Keratinocyte (primary cell): ENCODE results near the gene C11orf24. TPM values are rescaled to one million over a fixed set of nuclear protein-coding genes. Genes with fewer than 3 reads are reported as not detected.

Experiments
- DNase-seq: peaks from one replicate; pipeline ENCODE4 v3.0.0-alpha.2; 2011; ENCODE audit warnings: low read depth, missing footprints, low spot score
- FAIRE-seq: peaks from 2 replicates; lab custom pipeline; 2011; peaks lifted over from hg19 to GRCh38; lab: Jason Lieb, UNC
- H2AFZ ChIP-seq: 2 replicates; pipeline ENCODE4 v1.6.0; 2012; ENCODE audit warnings: low read length, control low read depth, inconsistent platforms; ENCODE audit not compliant: control insufficient read depth
- H3K27ac ChIP-seq: 2 replicates; pipeline ENCODE4 v1.5.1; 2011; ENCODE audit warnings: low read length; ENCODE audit not compliant: control insufficient read depth, insufficient read depth
- H3K27me3 ChIP-seq: 3 replicates; pipeline ENCODE4 v1.6.0; 2011; ENCODE audit warnings: low read length; ENCODE audit not compliant: control insufficient read depth, insufficient read depth; ENCODE audit errors: extremely low read depth
- H3K36me3 ChIP-seq, 2 experiments: 2 replicates in 1 of 2; 3 replicates in 1 of 2; pipeline ENCODE4 v1.5.1; 2011; ENCODE audit warnings: low read length in 2 of 2, mild to moderate bottlenecking in 1 of 2; ENCODE audit not compliant: control insufficient read depth in 2 of 2, insufficient read depth in 2 of 2; ENCODE audit errors: extremely low read depth in 1 of 2
- H3K4me1 ChIP-seq: 3 replicates; pipeline ENCODE4 v1.5.1; 2011; ENCODE audit warnings: low read length; ENCODE audit not compliant: control insufficient read depth, insufficient read depth; ENCODE audit errors: extremely low read depth
- H3K4me2 ChIP-seq: 3 replicates; pipeline ENCODE4 v1.6.0; 2011; ENCODE audit warnings: low read depth, low read length; ENCODE audit not compliant: control insufficient read depth, insufficient read depth; ENCODE audit errors: extremely low read depth
- H3K4me3 ChIP-seq, 3 experiments: fragments of 200-600 bp in 1 of 3; sonication (generic) in 1 of 3; 2 replicates in 2 of 3; 3 replicates in 1 of 3; pipeline ENCODE4 v1.5.1; 2011 to 2016; ENCODE audit warnings: low read length in 3 of 3, mild to moderate bottlenecking in 3 of 3, control low read depth in 2 of 3, inconsistent platforms in 1 of 3, low read depth in 1 of 3, mixed read lengths in 1 of 3, mixed run types in 1 of 3, moderate library complexity in 1 of 3; ENCODE audit not compliant: control insufficient read depth in 2 of 3, insufficient read depth in 2 of 3; ENCODE audit errors: extremely low read depth in 1 of 3
- H3K79me2 ChIP-seq: 2 replicates; pipeline ENCODE4 v1.6.0; 2012; ENCODE audit warnings: low read length; ENCODE audit not compliant: control insufficient read depth, insufficient read depth
- H3K9ac ChIP-seq: 3 replicates; pipeline ENCODE4 v1.6.0; 2011; ENCODE audit warnings: low read length; ENCODE audit not compliant: control insufficient read depth, insufficient read depth; ENCODE audit errors: extremely low read depth
- H3K9me1 ChIP-seq: 3 replicates; pipeline ENCODE4 v1.6.0; 2011; ENCODE audit warnings: low read length; ENCODE audit not compliant: control insufficient read depth, insufficient read depth; ENCODE audit errors: extremely low read depth
- H3K9me3 ChIP-seq: 2 replicates; pipeline ENCODE4 v1.5.1; 2012; ENCODE audit warnings: low read depth, low read length; ENCODE audit not compliant: control insufficient read depth
- H4K20me1 ChIP-seq: 3 replicates; pipeline ENCODE4 v1.6.0; 2011; ENCODE audit warnings: low read length; ENCODE audit not compliant: control insufficient read depth, insufficient read depth; ENCODE audit errors: extremely low read depth
- EZH2 ChIP-seq: IDR thresholded peaks from one replicate; pipeline ENCODE4 v1.6.1; 2012; ENCODE audit warnings: inconsistent platforms, mild to moderate bottlenecking, low read length, moderate library complexity
- dilution Hi-C: fragments of 300-500 bp; cut with MboI; formaldehyde crosslinking; loops from one replicate; pipeline ENCODE4 v1.7.0; 2020; ENCODE audit warnings: low sequenced_read_pairs; ENCODE audit not compliant: extremely low pct_ligation_motif_present
- polyA minus RNA-seq, 3 experiments: library from RNA; depleted of rRNA, polyadenylated mRNA; stranded (reverse); fragments of >200 nt; gene quantifications; 1 replicate in 1 of 3; 2 replicates in 1 of 3; 3 replicates in 1 of 3; pipeline ENCODE4 v1.2.3, GENCODE V29; 2011
- polyA plus RNA-seq, 5 experiments: library from polyadenylated mRNA; depleted of rRNA in 3 of 5; stranded (reverse) in 3 of 5; stranded (forward) in 1 of 5; unstranded in 1 of 5; fragments of >200 nt; gene quantifications; 1 replicate in 1 of 5; 2 replicates in 3 of 5; 3 replicates in 1 of 5; pipeline versions ENCODE4 v1.2.1 to v1.2.3, GENCODE V29; 2011 to 2012; ENCODE audit warnings: missing spikeins in 2 of 5, low read depth in 1 of 5, low replicate concordance in 1 of 5
- TF ChIP-seq, protein P1 (sequence below), 3 experiments: IDR thresholded peaks in 1 of 3; conservative IDR thresholded peaks in 1 of 3; optimal IDR thresholded peaks in 1 of 3; 2 replicates in 2 of 3; 3 replicates in 1 of 3; pipeline versions ENCODE3 to v1.5.1; 2011; ENCODE audit warnings: low read length in 3 of 3, mild to moderate bottlenecking in 3 of 3, moderate library complexity in 2 of 3, control low read depth in 1 of 3, inconsistent platforms in 1 of 3; ENCODE audit not compliant: insufficient read depth in 2 of 3; ENCODE audit errors: extremely low read depth in 1 of 3

C11orf24 gene
- 28.4 to 32.8 TPM (median 32.2 TPM) in 3 replicates for polyA plus RNA-seq
- polyA plus RNA-seq (2011; ENCODE audit: low read depth), result 16.8 TPM
- polyA plus RNA-seq (2011; cell fraction: cytosol; rRNA removed), result 32.0 and 57.2 TPM in 2 replicates
- polyA plus RNA-seq (2011; cell fraction: nucleus; rRNA removed), result 41.0 and 60.0 TPM in 2 replicates
- polyA plus RNA-seq (2012; ENCODE audit: low replicate concordance), result 20.5 and 46.5 TPM in 2 replicates
- polyA minus RNA-seq, result 33.7 to 96.8 TPM (median 35.7 TPM) in 3 replicates
- polyA minus RNA-seq (2011; cell fraction: cytosol; rRNA and poly(A)+ RNA removed), result 64.5 TPM
- polyA minus RNA-seq (2011; cell fraction: nucleus; rRNA and poly(A)+ RNA removed), result 39.7 and 43.0 TPM in 2 replicates

DNA sequence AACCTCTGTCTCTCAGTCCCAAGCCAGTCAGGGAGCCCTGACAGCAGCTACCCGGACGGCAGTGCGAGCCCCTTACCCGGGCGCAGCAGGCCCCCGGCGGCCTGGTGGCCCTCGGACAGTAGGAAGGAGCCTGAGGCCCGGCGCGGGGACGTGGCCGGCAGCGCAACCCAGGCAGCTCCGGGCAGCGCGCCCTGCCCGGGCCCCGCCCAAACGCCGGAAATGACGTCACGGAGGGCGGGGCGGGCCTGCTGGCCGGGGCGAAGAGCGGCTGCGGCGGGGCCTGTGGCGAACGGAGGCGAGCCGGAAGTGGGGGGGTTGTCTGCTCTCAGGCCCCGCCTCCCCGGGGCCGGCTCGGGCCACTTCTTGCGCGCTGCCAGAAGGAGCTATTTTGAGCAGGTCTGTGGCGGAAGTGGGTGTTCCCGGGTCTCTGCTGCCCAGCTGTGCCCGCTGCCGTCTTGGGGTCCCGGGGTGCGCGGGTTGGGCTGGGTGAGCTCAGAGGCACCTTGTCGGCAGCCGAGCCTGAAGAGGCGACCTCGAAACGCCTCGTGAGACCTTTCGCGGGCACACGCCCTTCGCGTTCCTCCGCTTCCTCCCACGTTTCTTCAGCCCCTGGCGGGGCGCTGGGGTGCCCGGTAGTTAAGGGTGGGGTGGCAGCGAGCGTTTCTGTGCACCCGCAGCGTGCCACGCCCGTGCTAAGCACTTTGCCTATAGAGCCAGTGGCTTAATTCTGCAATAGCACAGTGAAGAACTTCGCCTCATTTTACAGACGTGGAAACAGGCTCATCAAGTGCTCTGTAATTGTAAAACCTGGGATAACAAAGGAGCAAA lies at the start of gene C11orf24:
Gene C11orf24, minus strand, starts transcription at position 193 of the 828 bp plus-strand sequence. CDS start 8,206 bp downstream, outside the sequence.
- no peak for FAIRE-seq
- Histone ChIP-seq H3K79me2 (peaks cover 29% of the 10 kb centered on the region), H3K27ac (peak within 1 kb of the TSS; percentile 91), H2AFZ (peak within 1 kb of the TSS; percentile 75), H3K9me1 (peaks cover 4% of the 10 kb centered on the region), H3K36me3 (peaks cover 13 to 23% of the 10 kb centered on the region in 2 experiments), H3K9me3 (no peaks in the 10 kb centered on the region), H3K4me1 (peaks cover 36% of the 10 kb centered on the region), H4K20me1 (no peaks in the 10 kb centered on the region), H3K4me3 (peak within 1 kb of the TSS; percentile 73 to 90 (median 89)), H3K27me3 (no peaks in the 10 kb centered on the region), H3K9ac (peak within 1 kb of the TSS; percentile 96), H3K4me2 (peak within 1 kb of the TSS; percentile 76)
- dilution Hi-C loops, result no loop called here
- TF ChIP-seq, protein P1, sequence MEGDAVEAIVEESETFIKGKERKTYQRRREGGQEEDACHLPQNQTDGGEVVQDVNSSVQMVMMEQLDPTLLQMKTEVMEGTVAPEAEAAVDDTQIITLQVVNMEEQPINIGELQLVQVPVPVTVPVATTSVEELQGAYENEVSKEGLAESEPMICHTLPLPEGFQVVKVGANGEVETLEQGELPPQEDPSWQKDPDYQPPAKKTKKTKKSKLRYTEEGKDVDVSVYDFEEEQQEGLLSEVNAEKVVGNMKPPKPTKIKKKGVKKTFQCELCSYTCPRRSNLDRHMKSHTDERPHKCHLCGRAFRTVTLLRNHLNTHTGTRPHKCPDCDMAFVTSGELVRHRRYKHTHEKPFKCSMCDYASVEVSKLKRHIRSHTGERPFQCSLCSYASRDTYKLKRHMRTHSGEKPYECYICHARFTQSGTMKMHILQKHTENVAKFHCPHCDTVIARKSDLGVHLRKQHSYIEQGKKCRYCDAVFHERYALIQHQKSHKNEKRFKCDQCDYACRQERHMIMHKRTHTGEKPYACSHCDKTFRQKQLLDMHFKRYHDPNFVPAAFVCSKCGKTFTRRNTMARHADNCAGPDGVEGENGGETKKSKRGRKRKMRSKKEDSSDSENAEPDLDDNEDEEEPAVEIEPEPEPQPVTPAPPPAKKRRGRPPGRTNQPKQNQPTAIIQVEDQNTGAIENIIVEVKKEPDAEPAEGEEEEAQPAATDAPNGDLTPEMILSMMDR (optimal IDR thresholded peaks at IDR 0.05 in 1 of 3, IDR thresholded peaks at IDR 0.05 in 1 of 3, conservative IDR thresholded peaks at IDR 0.05 in 1 of 3; ENCODE audit: extremely low read depth in 1 of 3, insufficient read depth in 2 of 3, low read length in 3 of 3), result peak in 1 of 3 experiments; percentile 3
- TF ChIP-seq EZH2, result no peak
- peak; percentile 79 for DNase-seq

DNA sequence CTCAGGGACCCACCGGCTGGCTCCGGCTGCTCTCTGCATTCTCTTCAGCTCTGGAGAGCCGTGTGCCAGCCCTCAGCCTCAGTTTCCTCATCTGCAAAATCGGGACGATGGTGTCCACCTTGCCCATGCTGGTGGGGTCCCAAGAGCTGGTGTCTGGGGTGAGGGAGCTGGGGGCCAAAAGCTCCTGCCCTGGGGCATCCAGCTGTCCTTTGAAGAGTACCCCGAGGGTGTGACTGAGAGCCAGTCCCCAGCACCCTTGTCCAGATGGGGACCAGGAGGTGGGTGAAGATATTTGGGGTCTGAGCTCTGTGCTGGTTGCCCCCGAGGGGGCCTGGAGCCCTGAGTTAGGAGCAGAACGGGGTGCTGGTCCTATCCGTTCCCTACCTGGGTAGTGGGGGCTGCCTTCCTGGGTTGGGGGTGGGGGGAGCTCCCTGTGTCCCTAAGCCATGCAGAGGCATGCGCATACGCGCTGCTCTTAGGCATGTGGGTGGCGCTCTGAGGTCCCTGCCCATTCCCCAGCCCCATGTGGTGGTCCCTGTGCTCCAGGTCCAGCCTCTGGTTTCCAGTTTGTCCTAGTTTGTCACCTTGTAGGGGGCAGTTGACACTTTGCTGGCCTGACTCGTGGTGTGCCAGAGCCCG lies 45.5 kb upstream of the C11orf24 start:
- no peak for DNase-seq
- Histone ChIP-seq H3K27me3 (no peaks in the 10 kb centered on the region), H3K4me1 (peaks cover 41% of the 10 kb centered on the region), H3K4me2 (no peak overlapping the region), H2AFZ (no peak overlapping the region), H3K27ac (no peak overlapping the region), H3K9ac (no peak overlapping the region), H3K4me3 (no peak overlapping the region), H3K9me1 (no peaks in the 10 kb centered on the region), H3K9me3 (no peaks in the 10 kb centered on the region), H3K36me3 (peaks cover 0 to 3% of the 10 kb centered on the region in 2 experiments), H4K20me1 (no peaks in the 10 kb centered on the region), H3K79me2 (peaks cover 73% of the 10 kb centered on the region)
- dilution Hi-C loops, result no loop called here
- FAIRE-seq, result no peak
- TF ChIP-seq, protein P1 (optimal IDR thresholded peaks at IDR 0.05 in 1 of 3, IDR thresholded peaks at IDR 0.05 in 1 of 3, conservative IDR thresholded peaks at IDR 0.05 in 1 of 3; ENCODE audit: extremely low read depth in 1 of 3, insufficient read depth in 2 of 3, low read length in 3 of 3), result no peak
- TF ChIP-seq EZH2, result no peak
